Kidney (tissue), 14 donors: ENCODE results near the gene OSBPL2. TPM values are rescaled to one million over a fixed set of nuclear protein-coding genes. Genes with fewer than 3 reads are reported as not detected.

Experiments
- DNase-seq, 5 donors: peaks; one replicate each; pipeline ENCODE4 v3.0.0-alpha.2; 2013 to 2020
- FAIRE-seq: peaks from 2 replicates; lab custom pipeline; 2012; peaks lifted over from hg19 to GRCh38; lab: Jason Lieb, UNC
- H3K27ac ChIP-seq, 2 donors: one replicate each; pipeline ENCODE4 v1.7.0; 2013; ENCODE audit warnings: low read depth in 2 of 2, low read length in 2 of 2, inconsistent platforms in 1 of 2
- H3K27me3 ChIP-seq: one replicate; pipeline ENCODE4 v1.7.1; 2013; ENCODE audit warnings: low read length, inconsistent platforms; ENCODE audit not compliant: control insufficient read depth, insufficient read depth
- H3K36me3 ChIP-seq, 3 donors: one replicate each; pipeline versions ENCODE4 v1.7.0 to v1.7.1; 2013; ENCODE audit warnings: low read length in 3 of 3, control low read depth in 1 of 3, inconsistent platforms in 1 of 3; ENCODE audit not compliant: insufficient read depth in 3 of 3, control insufficient read depth in 2 of 3
- H3K4me1 ChIP-seq, 3 donors: one replicate each; pipeline versions ENCODE4 v1.7.0 to v1.7.1; 2013; ENCODE audit warnings: low read length in 3 of 3, inconsistent platforms in 1 of 3, low read depth in 1 of 3; ENCODE audit not compliant: control insufficient read depth in 2 of 3, insufficient read depth in 2 of 3
- H3K4me3 ChIP-seq, 3 donors: one replicate each; pipeline versions ENCODE4 v1.7.0 to v1.8.1; 2013; ENCODE audit warnings: low read length in 3 of 3, control low read depth in 1 of 3, inconsistent platforms in 1 of 3
- H3K9ac ChIP-seq, 3 donors: one replicate each; pipeline versions ENCODE4 v1.7.0 to v1.7.1; 2013; ENCODE audit warnings: low read length in 3 of 3, control low read depth in 1 of 3, inconsistent platforms in 1 of 3
- H3K9me3 ChIP-seq, 3 donors: one replicate each; pipeline versions ENCODE4 v1.7.0 to v1.7.1; 2013; ENCODE audit warnings: low read length in 3 of 3, control low read depth in 1 of 3, inconsistent platforms in 1 of 3; ENCODE audit not compliant: control insufficient read depth in 2 of 3, insufficient read depth in 1 of 3
- CTCF ChIP-seq: IDR thresholded peaks from 3 replicates; pipeline ENCODE4 v1.5.1; 2012; ENCODE audit warnings: mild to moderate bottlenecking, moderate library complexity, borderline replicate concordance; ENCODE audit not compliant: insufficient read depth; ENCODE audit errors: extremely low read depth
- intact Hi-C: fragments of 100-400 bp; cut with DNase I; formaldehyde crosslinking; loops from one replicate; pipeline ENCODE4 v1.11.1; 2022
- polyA plus RNA-seq: library from polyadenylated mRNA; stranded (reverse); fragments of 350-450 nt; fragmentation: Illumina TruSeq; extraction: RNeasy Lipid Tissue Mini Kit (QIAGEN cat#74804); gene quantifications from one replicate; pipeline ENCODE4 v1.2.3, GENCODE V29; 2014; ENCODE audit warnings: low read depth, low replicate concordance; ENCODE audit not compliant: insufficient read depth
- total RNA-seq: library from RNA; stranded (reverse); fragmentation: NEBNext Ultra II Directional; extraction: Animal tissue kit (Norgen Biotek cat#: 25700); gene quantifications from one replicate; pipeline ENCODE4 v1.2.1, GENCODE V29; 2021
- donor health status: control.
- donor health status: control.
- donor health status: control.
- donor health status: control.
- donor health status: control.
- donor health status: DM: yes; HTN: yes; CAD: no.
- donor health status: Normal renal cell carcinoma (clear cell type).

OSBPL2 gene
- total and polyA plus RNA-seq, 2 donors from 2014 or later, result 20.4 to 57.1 TPM

- FAIRE-seq, result no peak
- no peak overlapping the region for H3K4me3 ChIP-seq
Observed at GRCh38 chr20:62197801-62198200, 40.5 kb upstream of the OSBPL2 start.

GRCh38 chr20:62198496-62198895 is 39.8 kb upstream of the OSBPL2 start:
- Histone ChIP-seq H3K27ac (no peak overlapping the region), H3K4me1 (no peaks in the 10 kb centered on the region), H3K36me3 (peaks cover 0 to 24% (median 21%) of the 10 kb centered on the region in 3 donors), H3K27me3 (no peaks in the 10 kb centered on the region), H3K4me3 (no peak overlapping the region), H3K9ac (no peak overlapping the region), H3K9me3 (no peaks in the 10 kb centered on the region)
- TF ChIP-seq CTCF, result no peak
- intact Hi-C loops, result no loop called here
- DNase-seq, result peak in 1 of 5 donors; percentile 56
- no peak for FAIRE-seq

More at GRCh38 chr20:62197801-62198200, 40.5 kb upstream of the OSBPL2 start:
- Histone ChIP-seq H3K27ac (no peak overlapping the region), H3K4me1 (no peaks in the 10 kb centered on the region), H3K36me3 (peaks cover 2 to 30% (median 24%) of the 10 kb centered on the region in 3 donors), H3K27me3 (no peaks in the 10 kb centered on the region), H3K9me3 (no peaks in the 10 kb centered on the region), H3K9ac (no peak overlapping the region)
- intact Hi-C loops, result no loop called here
- peak in 1 of 5 donors; percentile 49 for DNase-seq
- TF ChIP-seq CTCF, result no peak

- Histone ChIP-seq H3K36me3 (peaks cover 0 to 23% (median 20%) of the 10 kb centered on the region in 3 donors), H3K27ac (no peak overlapping the region)
Observed at GRCh38 chr20:62198931-62199330, 39.4 kb upstream of the OSBPL2 start.

More at GRCh38 chr20:62198931-62199330, 39.4 kb upstream of the OSBPL2 start:
- intact Hi-C loops, result no loop called here
- Histone ChIP-seq H3K9me3 (no peaks in the 10 kb centered on the region), H3K4me1 (no peaks in the 10 kb centered on the region), H3K27me3 (no peaks in the 10 kb centered on the region), H3K9ac (no peak overlapping the region), H3K4me3 (no peak overlapping the region)
- FAIRE-seq, result no peak
- no peak for TF ChIP-seq CTCF
- DNase-seq, result peak in 1 of 5 donors; percentile 54
